ENCODE data around the gene POLR2A.
"Not testable (repeated sequence)": the region's sequence is repeated elsewhere in the genome, so short reads cannot be mapped to it uniquely, and the experiment has no call there.

The POLR2A gene

GRCh38 chr17:7476494-7476893 is 7.7 kb upstream of the POLR2A start:
- no peak for TF ChIP-seq CTCF (conservative IDR thresholded peaks at IDR 0.05; ENCODE audit: low read length)
- peak overlapping the region; percentile 68 for H3K4me3 ChIP-seq (ENCODE audit: low read length)
- peak; percentile 39 for DNase-seq (ENCODE audit: low read depth)

GRCh38 chr17:7476951-7477350 is 7.2 kb upstream of the POLR2A start:
- TF ChIP-seq CTCF (conservative IDR thresholded peaks at IDR 0.05; ENCODE audit: low read length) = no peak
- H3K4me3 ChIP-seq (ENCODE audit: low read length) = peak overlapping the region; percentile 68

GRCh38 chr17:7477392-7478275 is 6.5 kb upstream of the POLR2A start:
- TF ChIP-seq CTCF (conservative IDR thresholded peaks at IDR 0.05; ENCODE audit: low read length) = no peak
- H3K4me3 ChIP-seq (ENCODE audit: low read length) = peak overlapping the region; percentile 68
- peak; percentile 96 for DNase-seq (ENCODE audit: low read depth)

More at GRCh38 chr17:7476951-7477350, 7.2 kb upstream of the POLR2A start:
- DNase-seq (ENCODE audit: low read depth) = no peak

- H3K4me3 ChIP-seq (ENCODE audit: low read length) = peak overlapping the region; percentile 68
- DNase-seq (ENCODE audit: low read depth) = peak; percentile 48
- no peak for TF ChIP-seq CTCF (conservative IDR thresholded peaks at IDR 0.05; ENCODE audit: low read length)
These were observed 5.6 kb upstream of the POLR2A start for GRCh38 chr17:7478276-7479212.

- TF ChIP-seq CTCF (conservative IDR thresholded peaks at IDR 0.05; ENCODE audit: low read length) = no peak
- peak within 1 kb of the TSS; percentile 72 for H3K4me3 ChIP-seq (ENCODE audit: low read length)
- peak; percentile 48 for DNase-seq (ENCODE audit: low read depth)
These were observed 4.7 kb upstream of the POLR2A start, which contains the start of gene ZBTB4 for GRCh38 chr17:7479213-7480088. Gene ZBTB4 (minus strand): TSS chr17:7479631. CDS start chr17:7466801, 12,830 bp downstream.

GRCh38 chr17:7480089-7480384 is 4.1 kb upstream of the POLR2A start:
- peak; percentile 28 for DNase-seq (ENCODE audit: low read depth)
- 0 out of 2 replicates have a peak, but pooled peaks have one; percentile 5 for TF ChIP-seq CTCF (conservative IDR thresholded peaks at IDR 0.05; ENCODE audit: low read length)
- peak overlapping the region; percentile 72 for H3K4me3 ChIP-seq (ENCODE audit: low read length)

GRCh38 chr17:7481275-7481674 is 2.9 kb upstream of the POLR2A start, which contains the start of gene SLC35G6:
Gene SLC35G6 (plus strand): TSS chr17:7481446. CDS start chr17:7481517, 71 bp downstream.
- H3K4me3 ChIP-seq (ENCODE audit: low read length) = peak within 1 kb of the TSS; percentile 72
- not testable (repeated sequence) for DNase-seq (ENCODE audit: low read depth)

- not testable (repeated sequence) for H3K4me3 ChIP-seq (ENCODE audit: low read length); DNase-seq (ENCODE audit: low read depth)
These were observed 2.1 kb upstream of the POLR2A start for GRCh38 chr17:7481842-7482741.

- not testable (repeated sequence) for DNase-seq (ENCODE audit: low read depth)
- H3K4me3 ChIP-seq (ENCODE audit: low read length) = peak overlapping the region; percentile 90
These were observed 1.5 kb upstream of the POLR2A start for GRCh38 chr17:7482742-7483088.
